HCT116 (cell line): ENCODE results near the gene WNK3. TPM values are rescaled to one million over a fixed set of nuclear protein-coding genes. Genes with fewer than 3 reads are reported as not detected.

Experiments
- ATAC-seq: fragments of 200-7000 bp; cut with Tn5 transposase; 2 replicates; pipeline ENCODE4 v1.9.1; 2020; ENCODE audit warnings: mild to moderate bottlenecking, moderate library complexity
- BruUV-seq: library from RNA; stranded (reverse); fragments of 400-500 nt; replicated peaks from 2 replicates; lab custom pipeline; 2021; lab: Mats Ljungman, UMichigan
- CTCF ChIA-PET: fragments of 300-600 bp; sonication (Branson Sonifier 250); formaldehyde crosslinking; loops from one replicate; lab custom pipeline; 2021; ENCODE audit warnings: antibody characterized with exemption; lab: Charles Lee
- POLR2A ChIA-PET: fragments of 300-600, 350-600 bp; sonication (Branson Sonifier 250); formaldehyde crosslinking; loops from one replicate; lab custom pipeline; 2021; ENCODE audit warnings: antibody characterized with exemption; lab: Charles Lee
- RAD21 ChIA-PET, 2 experiments: fragments of 300-600 bp; sonication (Branson Sonifier 250); formaldehyde crosslinking; loops; one replicate each; lab custom pipeline; 2023; ENCODE audit warnings: low total read pairs in 2 of 2; ENCODE audit not compliant: uncharacterized antibody in 2 of 2, unreplicated experiment in 2 of 2, low non-redundant PET in 1 of 2; lab: Charles Lee
- DNase-seq: peaks from one replicate; pipeline ENCODE4 v3.0.0-alpha.2; 2010; ENCODE audit warnings: low read depth, low spot score
- H2AFZ ChIP-seq: fragments of 200-600 bp; shearing (Covaris generic), sonication (generic); 2 replicates; pipeline ENCODE4 v1.6.1; 2017; ENCODE audit warnings: low read depth, mixed run types, mixed read lengths, antibody characterized with exemption, low read length; ENCODE audit not compliant: poor library complexity, severe bottlenecking
- H3K27ac ChIP-seq: 2 replicates; pipeline ENCODE4 v1.5.1; 2012; ENCODE audit warnings: low read depth, low read length
- H3K27me3 ChIP-seq: fragments of 200-600 bp; sonication (generic); 2 replicates; pipeline ENCODE4 v1.6.1; 2016; ENCODE audit warnings: mixed run types, low read length, mixed read lengths; ENCODE audit not compliant: insufficient read depth
- H3K36me3 ChIP-seq, 2 experiments: fragments of 200-500 bp in 1 of 2; fragments of 200-600 bp in 1 of 2; sonication (Bioruptor generic) in 1 of 2; sonication (generic) in 1 of 2; 2 replicates each; pipeline versions ENCODE4 v1.5.1 to v1.6.1; 2014 to 2016; ENCODE audit warnings: low read length in 2 of 2, inconsistent platforms in 1 of 2, mixed read lengths in 1 of 2, mixed run types in 1 of 2; ENCODE audit not compliant: insufficient read depth in 2 of 2, control insufficient read depth in 1 of 2
- H3K4me1 ChIP-seq, 2 experiments: fragments of 200-600 bp in 1 of 2; sonication (generic) in 1 of 2; 2 replicates each; pipeline versions ENCODE4 v1.5.1 to v1.6.1; 2012 to 2017; ENCODE audit warnings: low read length in 2 of 2, inconsistent platforms in 1 of 2, mild to moderate bottlenecking in 1 of 2, mixed read lengths in 1 of 2, mixed run types in 1 of 2, moderate library complexity in 1 of 2; ENCODE audit not compliant: insufficient read depth in 2 of 2, control insufficient read depth in 1 of 2
- H3K4me2 ChIP-seq: fragments of 200-600 bp; sonication (generic); 2 replicates; pipeline ENCODE4 v1.6.1; 2017; ENCODE audit warnings: mixed run types, low read length, mixed read lengths
- H3K4me3 ChIP-seq, 2 experiments: fragments of 200-600 bp in 1 of 2; sonication (generic) in 1 of 2; replicated peaks in 1 of 2; 2 replicates each; pipeline ENCODE4 v1.5.1; 2011 to 2016; ENCODE audit warnings: low read length in 2 of 2, control low read depth in 1 of 2, low read depth in 1 of 2, mild to moderate bottlenecking in 1 of 2, mixed read lengths in 1 of 2, mixed run types in 1 of 2
- H3K79me2 ChIP-seq: fragments of 200-600 bp; sonication (generic); 2 replicates; pipeline ENCODE4 v1.6.1; 2017; ENCODE audit warnings: mild to moderate bottlenecking, mixed run types, low read length, moderate library complexity, mixed read lengths; ENCODE audit not compliant: insufficient read depth
- H3K9ac ChIP-seq: fragments of 200-600 bp; sonication (generic); 2 replicates; pipeline ENCODE4 v1.6.1; 2016; ENCODE audit warnings: low read length, mixed read lengths
- H3K9me2 ChIP-seq: fragments of 200-600 bp; sonication (generic), shearing (Covaris generic); 2 replicates; pipeline ENCODE4 v1.6.1; 2017; ENCODE audit warnings: mixed run types, mild to moderate bottlenecking, moderate library complexity; ENCODE audit not compliant: insufficient read depth
- H3K9me3 ChIP-seq, 2 experiments: fragments of 200-500 bp in 1 of 2; fragments of 200-600 bp in 1 of 2; sonication (Bioruptor generic) in 1 of 2; sonication (generic) in 1 of 2; 2 replicates each; pipeline ENCODE4 v1.6.1; 2014 to 2017; ENCODE audit warnings: low read length in 2 of 2, mixed read lengths in 2 of 2, inconsistent platforms in 1 of 2, low read depth in 1 of 2, mild to moderate bottlenecking in 1 of 2, mixed run types in 1 of 2, moderate library complexity in 1 of 2; ENCODE audit not compliant: control insufficient read depth in 1 of 2, insufficient read depth in 1 of 2
- H4K20me1 ChIP-seq: fragments of 200-600 bp; sonication (generic), shearing (Covaris generic); 2 replicates; pipeline ENCODE4 v1.6.1; 2017; ENCODE audit warnings: mixed run types, mild to moderate bottlenecking, moderate library complexity; ENCODE audit not compliant: insufficient read depth
- EGR1 ChIP-seq: IDR thresholded peaks from 2 replicates; pipeline ENCODE4 v1.6.1; 2012; ENCODE audit warnings: low read depth
- ELF1 ChIP-seq: IDR thresholded peaks from 2 replicates; pipeline ENCODE4 v1.6.1; 2012; ENCODE audit warnings: low read depth, borderline replicate concordance
- EZH2phosphoT487 ChIP-seq: fragments of 200-600 bp; IDR thresholded peaks from 2 replicates; pipeline ENCODE4 v1.6.1; 2018; ENCODE audit warnings: antibody characterized with exemption, borderline replicate concordance
- FOSL1 ChIP-seq: IDR thresholded peaks from 2 replicates; pipeline ENCODE4 v1.6.1; 2012; ENCODE audit warnings: low read depth
- RAD21 ChIP-seq: IDR thresholded peaks from 2 replicates; pipeline ENCODE4 v1.6.1; 2012; ENCODE audit warnings: low read depth, mild to moderate bottlenecking
- SIN3A ChIP-seq: IDR thresholded peaks from 2 replicates; pipeline ENCODE4 v1.6.1; 2012; ENCODE audit warnings: low read depth
- YY1 ChIP-seq: IDR thresholded peaks from 2 replicates; pipeline ENCODE4 v1.6.1; 2011; ENCODE audit warnings: low read length, low read depth, moderate library complexity, mild to moderate bottlenecking; ENCODE audit not compliant: insufficient replicate concordance; ENCODE audit errors: extremely low read depth
- ZNF274 ChIP-seq: fragments of 200-500 bp; sonication (Bioruptor generic); IDR thresholded peaks from 2 replicates; pipeline ENCODE4 v1.6.1; 2014; ENCODE audit warnings: mild to moderate bottlenecking, low read depth, low read length, inconsistent platforms
- intact Hi-C: fragments of 100-400 bp; cut with micrococcal nuclease; formaldehyde crosslinking; loops from 2 replicates; pipeline ENCODE4 v1.10.0; 2022
- total RNA-seq: library from RNA; stranded (reverse); gene quantifications from one replicate; pipeline ENCODE4 v1.2.1, GENCODE V29; 2021; ENCODE audit not compliant: unreplicated experiment
- TF ChIP-seq, protein P1 (sequence below): IDR thresholded peaks from 2 replicates; pipeline ENCODE4 v1.6.1; 2011; ENCODE audit warnings: mild to moderate bottlenecking, low read length, moderate library complexity; ENCODE audit not compliant: insufficient replicate concordance; ENCODE audit errors: extremely low read depth
- TF ChIP-seq, protein P2 (sequence below): IDR thresholded peaks from 2 replicates; pipeline ENCODE4 v1.6.1; 2012
- TF ChIP-seq, protein P3 (sequence below): IDR thresholded peaks from 2 replicates; pipeline ENCODE4 v1.6.1; 2012
- TF ChIP-seq, protein P4 (sequence below): IDR thresholded peaks from 2 replicates; pipeline ENCODE4 v1.6.1; 2012; ENCODE audit warnings: low read depth
- TF ChIP-seq, protein P5 (sequence below), 3 experiments: fragments of 200-600 bp in 1 of 3; sonication (generic) in 1 of 3; IDR thresholded peaks in 2 of 3; conservative IDR thresholded peaks in 1 of 3; 2 replicates each; pipeline ENCODE4 v1.5.1; 2012 to 2017; ENCODE audit warnings: low read depth in 2 of 3, low read length in 2 of 3, antibody characterized with exemption in 1 of 3, borderline replicate concordance in 1 of 3, control low read depth in 1 of 3, mild to moderate bottlenecking in 1 of 3, mixed read lengths in 1 of 3, mixed run types in 1 of 3, moderate library complexity in 1 of 3; ENCODE audit not compliant: insufficient read depth in 1 of 3

The WNK3 gene
- total RNA-seq, 1 experiment from 2014 or later = 0.05 TPM

DNA sequence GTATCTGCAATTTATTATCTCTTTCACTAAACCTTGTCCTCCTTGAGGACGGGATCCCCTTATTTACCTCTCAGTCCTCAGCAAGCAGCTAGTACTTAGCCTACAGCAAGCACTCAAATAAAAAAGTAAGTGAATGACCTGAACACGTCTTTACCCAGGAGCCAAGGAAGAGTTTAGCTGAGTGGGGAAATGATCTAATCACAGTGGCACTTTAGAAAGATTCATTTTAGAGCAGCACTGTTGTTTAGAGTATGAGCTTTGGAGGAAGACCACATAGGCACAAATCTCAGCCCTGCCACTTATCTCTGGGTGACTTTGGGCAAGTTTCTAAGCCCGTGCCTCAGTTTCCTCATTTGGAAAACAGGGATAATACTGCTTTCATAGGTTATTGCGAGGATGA, 177.4 kb downstream of the WNK3 start:
- RAD21 ChIA-PET = no interaction called here
- POLR2A ChIA-PET = no interaction called here

More for the DNA sequence above, 177.4 kb downstream of the WNK3 start:
- Histone ChIP-seq H3K79me2 (peaks cover 63% of the 10 kb centered on the region), H4K20me1 (no peaks in the 10 kb centered on the region), H3K4me3 (no peak overlapping the region), H3K4me1 (peaks cover 4 to 27% of the 10 kb centered on the region in 2 experiments; a peak in 3 of 4 replicates), H3K9me3 (no peaks in the 10 kb centered on the region), H2AFZ (no peak overlapping the region), H3K9me2 (no peaks in the 10 kb centered on the region), H3K27me3 (no peaks in the 10 kb centered on the region), H3K27ac (no peak overlapping the region), H3K9ac (no peak overlapping the region), H3K4me2 (no peak overlapping the region), H3K36me3 (no peaks in the 10 kb centered on the region)
- BruUV-seq = no TSS peak
- TF ChIP-seq, protein P1, sequence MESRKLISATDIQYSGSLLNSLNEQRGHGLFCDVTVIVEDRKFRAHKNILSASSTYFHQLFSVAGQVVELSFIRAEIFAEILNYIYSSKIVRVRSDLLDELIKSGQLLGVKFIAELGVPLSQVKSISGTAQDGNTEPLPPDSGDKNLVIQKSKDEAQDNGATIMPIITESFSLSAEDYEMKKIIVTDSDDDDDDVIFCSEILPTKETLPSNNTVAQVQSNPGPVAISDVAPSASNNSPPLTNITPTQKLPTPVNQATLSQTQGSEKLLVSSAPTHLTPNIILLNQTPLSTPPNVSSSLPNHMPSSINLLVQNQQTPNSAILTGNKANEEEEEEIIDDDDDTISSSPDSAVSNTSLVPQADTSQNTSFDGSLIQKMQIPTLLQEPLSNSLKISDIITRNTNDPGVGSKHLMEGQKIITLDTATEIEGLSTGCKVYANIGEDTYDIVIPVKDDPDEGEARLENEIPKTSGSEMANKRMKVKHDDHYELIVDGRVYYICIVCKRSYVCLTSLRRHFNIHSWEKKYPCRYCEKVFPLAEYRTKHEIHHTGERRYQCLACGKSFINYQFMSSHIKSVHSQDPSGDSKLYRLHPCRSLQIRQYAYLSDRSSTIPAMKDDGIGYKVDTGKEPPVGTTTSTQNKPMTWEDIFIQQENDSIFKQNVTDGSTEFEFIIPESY = no peak
- TF ChIP-seq, protein P2, sequence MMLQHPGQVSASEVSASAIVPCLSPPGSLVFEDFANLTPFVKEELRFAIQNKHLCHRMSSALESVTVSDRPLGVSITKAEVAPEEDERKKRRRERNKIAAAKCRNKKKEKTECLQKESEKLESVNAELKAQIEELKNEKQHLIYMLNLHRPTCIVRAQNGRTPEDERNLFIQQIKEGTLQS = no peak
- TF ChIP-seq EGR1 (no peak), FOSL1 (no peak), YY1 (no peak), ELF1 (no peak), EZH2phosphoT487 (no peak), SIN3A (no peak), ZNF274 (no peak), RAD21 (no peak)
- TF ChIP-seq, protein P3, sequence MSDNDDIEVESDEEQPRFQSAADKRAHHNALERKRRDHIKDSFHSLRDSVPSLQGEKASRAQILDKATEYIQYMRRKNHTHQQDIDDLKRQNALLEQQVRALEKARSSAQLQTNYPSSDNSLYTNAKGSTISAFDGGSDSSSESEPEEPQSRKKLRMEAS = no peak
- TF ChIP-seq, protein P4, sequence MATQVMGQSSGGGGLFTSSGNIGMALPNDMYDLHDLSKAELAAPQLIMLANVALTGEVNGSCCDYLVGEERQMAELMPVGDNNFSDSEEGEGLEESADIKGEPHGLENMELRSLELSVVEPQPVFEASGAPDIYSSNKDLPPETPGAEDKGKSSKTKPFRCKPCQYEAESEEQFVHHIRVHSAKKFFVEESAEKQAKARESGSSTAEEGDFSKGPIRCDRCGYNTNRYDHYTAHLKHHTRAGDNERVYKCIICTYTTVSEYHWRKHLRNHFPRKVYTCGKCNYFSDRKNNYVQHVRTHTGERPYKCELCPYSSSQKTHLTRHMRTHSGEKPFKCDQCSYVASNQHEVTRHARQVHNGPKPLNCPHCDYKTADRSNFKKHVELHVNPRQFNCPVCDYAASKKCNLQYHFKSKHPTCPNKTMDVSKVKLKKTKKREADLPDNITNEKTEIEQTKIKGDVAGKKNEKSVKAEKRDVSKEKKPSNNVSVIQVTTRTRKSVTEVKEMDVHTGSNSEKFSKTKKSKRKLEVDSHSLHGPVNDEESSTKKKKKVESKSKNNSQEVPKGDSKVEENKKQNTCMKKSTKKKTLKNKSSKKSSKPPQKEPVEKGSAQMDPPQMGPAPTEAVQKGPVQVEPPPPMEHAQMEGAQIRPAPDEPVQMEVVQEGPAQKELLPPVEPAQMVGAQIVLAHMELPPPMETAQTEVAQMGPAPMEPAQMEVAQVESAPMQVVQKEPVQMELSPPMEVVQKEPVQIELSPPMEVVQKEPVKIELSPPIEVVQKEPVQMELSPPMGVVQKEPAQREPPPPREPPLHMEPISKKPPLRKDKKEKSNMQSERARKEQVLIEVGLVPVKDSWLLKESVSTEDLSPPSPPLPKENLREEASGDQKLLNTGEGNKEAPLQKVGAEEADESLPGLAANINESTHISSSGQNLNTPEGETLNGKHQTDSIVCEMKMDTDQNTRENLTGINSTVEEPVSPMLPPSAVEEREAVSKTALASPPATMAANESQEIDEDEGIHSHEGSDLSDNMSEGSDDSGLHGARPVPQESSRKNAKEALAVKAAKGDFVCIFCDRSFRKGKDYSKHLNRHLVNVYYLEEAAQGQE = no peak
- TF ChIP-seq, protein P5, sequence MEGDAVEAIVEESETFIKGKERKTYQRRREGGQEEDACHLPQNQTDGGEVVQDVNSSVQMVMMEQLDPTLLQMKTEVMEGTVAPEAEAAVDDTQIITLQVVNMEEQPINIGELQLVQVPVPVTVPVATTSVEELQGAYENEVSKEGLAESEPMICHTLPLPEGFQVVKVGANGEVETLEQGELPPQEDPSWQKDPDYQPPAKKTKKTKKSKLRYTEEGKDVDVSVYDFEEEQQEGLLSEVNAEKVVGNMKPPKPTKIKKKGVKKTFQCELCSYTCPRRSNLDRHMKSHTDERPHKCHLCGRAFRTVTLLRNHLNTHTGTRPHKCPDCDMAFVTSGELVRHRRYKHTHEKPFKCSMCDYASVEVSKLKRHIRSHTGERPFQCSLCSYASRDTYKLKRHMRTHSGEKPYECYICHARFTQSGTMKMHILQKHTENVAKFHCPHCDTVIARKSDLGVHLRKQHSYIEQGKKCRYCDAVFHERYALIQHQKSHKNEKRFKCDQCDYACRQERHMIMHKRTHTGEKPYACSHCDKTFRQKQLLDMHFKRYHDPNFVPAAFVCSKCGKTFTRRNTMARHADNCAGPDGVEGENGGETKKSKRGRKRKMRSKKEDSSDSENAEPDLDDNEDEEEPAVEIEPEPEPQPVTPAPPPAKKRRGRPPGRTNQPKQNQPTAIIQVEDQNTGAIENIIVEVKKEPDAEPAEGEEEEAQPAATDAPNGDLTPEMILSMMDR (IDR thresholded peaks at IDR 0.05 in 2 of 3, conservative IDR thresholded peaks at IDR 0.05 in 1 of 3; ENCODE audit: borderline replicate concordance in 1 of 3, insufficient read depth in 1 of 3, low read depth in 2 of 3, low read length in 2 of 3) = no peak
- DNase-seq (no peak), ATAC-seq (no peak)
- intact Hi-C loops = loop anchor here (5.0 to 10.0 kb wide), 2 partner anchors 138 to 264 kb away; partner anchors contain the start of genes PHF8 and TSR2
- CTCF ChIA-PET = no interaction called here
